Keratinocyte (primary cell): ENCODE data around the gene CUEDC1. TPM values are rescaled to one million over a fixed set of nuclear protein-coding genes. Genes with fewer than 3 reads are reported as not detected.

Experiments used
- DNase-seq: peaks from one replicate; pipeline ENCODE4 v3.0.0-alpha.2; 2011; ENCODE audit warnings: low read depth, missing footprints, low spot score
- FAIRE-seq: peaks from 2 replicates; lab custom pipeline; 2011; peaks lifted over from hg19 to GRCh38; lab: Jason Lieb, UNC
- H2AFZ ChIP-seq: 2 replicates; pipeline ENCODE4 v1.6.0; 2012; ENCODE audit warnings: low read length, control low read depth, inconsistent platforms; ENCODE audit not compliant: control insufficient read depth
- H3K27ac ChIP-seq: 2 replicates; pipeline ENCODE4 v1.5.1; 2011; ENCODE audit warnings: low read length; ENCODE audit not compliant: control insufficient read depth, insufficient read depth
- H3K27me3 ChIP-seq: 3 replicates; pipeline ENCODE4 v1.6.0; 2011; ENCODE audit warnings: low read length; ENCODE audit not compliant: control insufficient read depth, insufficient read depth; ENCODE audit errors: extremely low read depth
- H3K36me3 ChIP-seq, 2 experiments: 2 replicates in 1 of 2; 3 replicates in 1 of 2; pipeline ENCODE4 v1.5.1; 2011; ENCODE audit warnings: low read length in 2 of 2, mild to moderate bottlenecking in 1 of 2; ENCODE audit not compliant: control insufficient read depth in 2 of 2, insufficient read depth in 2 of 2; ENCODE audit errors: extremely low read depth in 1 of 2
- H3K4me1 ChIP-seq: 3 replicates; pipeline ENCODE4 v1.5.1; 2011; ENCODE audit warnings: low read length; ENCODE audit not compliant: control insufficient read depth, insufficient read depth; ENCODE audit errors: extremely low read depth
- H3K4me2 ChIP-seq: 3 replicates; pipeline ENCODE4 v1.6.0; 2011; ENCODE audit warnings: low read depth, low read length; ENCODE audit not compliant: control insufficient read depth, insufficient read depth; ENCODE audit errors: extremely low read depth
- H3K4me3 ChIP-seq, 3 experiments: fragments of 200-600 bp in 1 of 3; sonication (generic) in 1 of 3; 2 replicates in 2 of 3; 3 replicates in 1 of 3; pipeline ENCODE4 v1.5.1; 2011 to 2016; ENCODE audit warnings: low read length in 3 of 3, mild to moderate bottlenecking in 3 of 3, control low read depth in 2 of 3, inconsistent platforms in 1 of 3, low read depth in 1 of 3, mixed read lengths in 1 of 3, mixed run types in 1 of 3, moderate library complexity in 1 of 3; ENCODE audit not compliant: control insufficient read depth in 2 of 3, insufficient read depth in 2 of 3; ENCODE audit errors: extremely low read depth in 1 of 3
- H3K79me2 ChIP-seq: 2 replicates; pipeline ENCODE4 v1.6.0; 2012; ENCODE audit warnings: low read length; ENCODE audit not compliant: control insufficient read depth, insufficient read depth
- H3K9ac ChIP-seq: 3 replicates; pipeline ENCODE4 v1.6.0; 2011; ENCODE audit warnings: low read length; ENCODE audit not compliant: control insufficient read depth, insufficient read depth; ENCODE audit errors: extremely low read depth
- H3K9me1 ChIP-seq: 3 replicates; pipeline ENCODE4 v1.6.0; 2011; ENCODE audit warnings: low read length; ENCODE audit not compliant: control insufficient read depth, insufficient read depth; ENCODE audit errors: extremely low read depth
- H3K9me3 ChIP-seq: 2 replicates; pipeline ENCODE4 v1.5.1; 2012; ENCODE audit warnings: low read depth, low read length; ENCODE audit not compliant: control insufficient read depth
- H4K20me1 ChIP-seq: 3 replicates; pipeline ENCODE4 v1.6.0; 2011; ENCODE audit warnings: low read length; ENCODE audit not compliant: control insufficient read depth, insufficient read depth; ENCODE audit errors: extremely low read depth
- EZH2 ChIP-seq: IDR thresholded peaks from one replicate; pipeline ENCODE4 v1.6.1; 2012; ENCODE audit warnings: inconsistent platforms, mild to moderate bottlenecking, low read length, moderate library complexity
- dilution Hi-C: fragments of 300-500 bp; cut with MboI; formaldehyde crosslinking; loops from one replicate; pipeline ENCODE4 v1.7.0; 2020; ENCODE audit warnings: low sequenced_read_pairs; ENCODE audit not compliant: extremely low pct_ligation_motif_present
- polyA plus RNA-seq, 5 experiments: library from polyadenylated mRNA; depleted of rRNA in 3 of 5; stranded (reverse) in 3 of 5; stranded (forward) in 1 of 5; unstranded in 1 of 5; fragments of >200 nt; gene quantifications; 1 replicate in 1 of 5; 2 replicates in 3 of 5; 3 replicates in 1 of 5; pipeline versions ENCODE4 v1.2.1 to v1.2.3, GENCODE V29; 2011 to 2012; ENCODE audit warnings: missing spikeins in 2 of 5, low read depth in 1 of 5, low replicate concordance in 1 of 5
- TF ChIP-seq, protein P1 (sequence below), 3 experiments: IDR thresholded peaks in 1 of 3; conservative IDR thresholded peaks in 1 of 3; optimal IDR thresholded peaks in 1 of 3; 2 replicates in 2 of 3; 3 replicates in 1 of 3; pipeline versions ENCODE3 to v1.5.1; 2011; ENCODE audit warnings: low read length in 3 of 3, mild to moderate bottlenecking in 3 of 3, moderate library complexity in 2 of 3, control low read depth in 1 of 3, inconsistent platforms in 1 of 3; ENCODE audit not compliant: insufficient read depth in 2 of 3; ENCODE audit errors: extremely low read depth in 1 of 3

The CUEDC1 gene
- polyA plus RNA-seq, 1 donor (not counting 4 experiments of a cell fraction or from before 2014, with no cell fraction given), result 12.9 TPM

DNA sequence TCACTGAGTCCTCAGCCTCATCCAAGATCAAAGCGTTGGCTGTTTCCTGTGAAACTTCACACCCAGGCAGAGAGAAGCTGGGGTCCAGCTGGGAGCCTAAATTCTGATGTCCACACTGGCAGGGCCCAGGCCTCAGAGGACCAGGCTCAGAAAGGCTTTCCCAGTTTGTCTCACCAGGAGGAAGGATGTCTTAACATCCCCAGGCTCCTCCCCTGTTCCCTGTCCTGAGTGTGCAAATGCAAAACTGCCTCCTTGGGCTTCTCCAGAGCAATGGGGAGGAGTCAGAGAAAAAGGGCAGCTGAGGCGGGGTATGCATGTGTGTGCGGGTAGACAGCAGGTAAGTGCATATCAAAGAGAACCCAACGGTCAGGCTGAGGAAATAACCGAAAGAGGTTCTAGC lies 45.7 kb downstream of the CUEDC1 start:
- TF ChIP-seq EZH2, result no peak
- TF ChIP-seq, protein P1, sequence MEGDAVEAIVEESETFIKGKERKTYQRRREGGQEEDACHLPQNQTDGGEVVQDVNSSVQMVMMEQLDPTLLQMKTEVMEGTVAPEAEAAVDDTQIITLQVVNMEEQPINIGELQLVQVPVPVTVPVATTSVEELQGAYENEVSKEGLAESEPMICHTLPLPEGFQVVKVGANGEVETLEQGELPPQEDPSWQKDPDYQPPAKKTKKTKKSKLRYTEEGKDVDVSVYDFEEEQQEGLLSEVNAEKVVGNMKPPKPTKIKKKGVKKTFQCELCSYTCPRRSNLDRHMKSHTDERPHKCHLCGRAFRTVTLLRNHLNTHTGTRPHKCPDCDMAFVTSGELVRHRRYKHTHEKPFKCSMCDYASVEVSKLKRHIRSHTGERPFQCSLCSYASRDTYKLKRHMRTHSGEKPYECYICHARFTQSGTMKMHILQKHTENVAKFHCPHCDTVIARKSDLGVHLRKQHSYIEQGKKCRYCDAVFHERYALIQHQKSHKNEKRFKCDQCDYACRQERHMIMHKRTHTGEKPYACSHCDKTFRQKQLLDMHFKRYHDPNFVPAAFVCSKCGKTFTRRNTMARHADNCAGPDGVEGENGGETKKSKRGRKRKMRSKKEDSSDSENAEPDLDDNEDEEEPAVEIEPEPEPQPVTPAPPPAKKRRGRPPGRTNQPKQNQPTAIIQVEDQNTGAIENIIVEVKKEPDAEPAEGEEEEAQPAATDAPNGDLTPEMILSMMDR (optimal IDR thresholded peaks at IDR 0.05 in 1 of 3, IDR thresholded peaks at IDR 0.05 in 1 of 3, conservative IDR thresholded peaks at IDR 0.05 in 1 of 3; ENCODE audit: extremely low read depth in 1 of 3, insufficient read depth in 2 of 3, low read length in 3 of 3), result no peak
- Histone ChIP-seq H3K4me1 (peaks cover 18% of the 10 kb centered on the region), H4K20me1 (no peaks in the 10 kb centered on the region), H3K9ac (no peak overlapping the region), H3K36me3 (peaks cover 0 to 3% of the 10 kb centered on the region in 2 experiments), H3K9me3 (no peaks in the 10 kb centered on the region), H3K4me3 (no peak overlapping the region), H3K4me2 (no peak overlapping the region), H3K27ac (no peak overlapping the region), H2AFZ (no peak overlapping the region), H3K79me2 (peaks cover 2% of the 10 kb centered on the region), H3K27me3 (no peaks in the 10 kb centered on the region), H3K9me1 (no peaks in the 10 kb centered on the region)
- DNase-seq (no peak), FAIRE-seq (no peak)
- dilution Hi-C loops, result no loop called here

DNA sequence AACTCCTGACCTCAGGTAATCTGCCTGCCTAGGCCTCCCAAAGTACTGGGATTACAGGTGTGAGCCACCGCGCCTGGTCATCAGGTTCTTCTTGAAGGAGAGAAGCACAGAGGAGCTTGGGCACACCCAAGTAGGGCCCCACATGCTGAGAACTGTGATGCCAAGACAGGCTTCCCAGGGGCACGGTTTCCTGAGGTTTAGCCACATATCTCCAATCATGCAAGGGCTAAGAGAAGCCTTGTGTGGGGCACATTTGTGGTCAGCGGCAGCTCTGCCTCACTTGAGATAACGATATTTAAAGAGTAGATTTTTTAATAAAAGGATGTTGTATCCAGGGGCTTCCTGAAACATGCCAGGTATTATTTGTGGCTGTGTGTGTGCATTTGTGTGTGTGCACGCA lies 46.9 kb downstream of the CUEDC1 start:
- Histone ChIP-seq H3K9me3 (no peaks in the 10 kb centered on the region), H3K27ac (no peak overlapping the region), H3K9me1 (no peaks in the 10 kb centered on the region), H2AFZ (no peak overlapping the region), H3K79me2 (peaks cover 2% of the 10 kb centered on the region), H3K36me3 (peaks cover 0 to 3% of the 10 kb centered on the region in 2 experiments), H3K4me2 (no peak overlapping the region), H3K4me3 (no peak overlapping the region), H3K27me3 (no peaks in the 10 kb centered on the region), H3K9ac (no peak overlapping the region), H3K4me1 (peaks cover 31% of the 10 kb centered on the region), H4K20me1 (no peaks in the 10 kb centered on the region)
- FAIRE-seq (no peak), DNase-seq (no peak)
- no peak for TF ChIP-seq EZH2
- TF ChIP-seq, protein P1 (optimal IDR thresholded peaks at IDR 0.05 in 1 of 3, IDR thresholded peaks at IDR 0.05 in 1 of 3, conservative IDR thresholded peaks at IDR 0.05 in 1 of 3; ENCODE audit: extremely low read depth in 1 of 3, insufficient read depth in 2 of 3, low read length in 3 of 3), result no peak
- dilution Hi-C loops, result no loop called here
